Astrocyte of the cerebellum (primary cell): ENCODE measurements around the gene SLC22A12.

Experiments used
- DNase-seq: peaks from one replicate; pipeline ENCODE4 v3.0.0-alpha.2; 2011; ENCODE audit warnings: low read depth
- H3K4me3 ChIP-seq: 2 replicates; pipeline ENCODE4 v1.5.1; 2011; ENCODE audit warnings: mild to moderate bottlenecking, low read depth, low read length, moderate library complexity
- in situ Hi-C: cut with HindIII; loops from 2 replicates; pipeline ENCODE4 v1.10.0; 2017; ENCODE audit warnings: low sequenced_read_pairs
- TF ChIP-seq, protein P1 (sequence below): IDR thresholded peaks from 2 replicates; pipeline ENCODE4 v1.5.1; 2012; ENCODE audit warnings: low read length, low read depth, moderate library complexity, mild to moderate bottlenecking; ENCODE audit errors: missing control alignments

SLC22A12 gene

DNA sequence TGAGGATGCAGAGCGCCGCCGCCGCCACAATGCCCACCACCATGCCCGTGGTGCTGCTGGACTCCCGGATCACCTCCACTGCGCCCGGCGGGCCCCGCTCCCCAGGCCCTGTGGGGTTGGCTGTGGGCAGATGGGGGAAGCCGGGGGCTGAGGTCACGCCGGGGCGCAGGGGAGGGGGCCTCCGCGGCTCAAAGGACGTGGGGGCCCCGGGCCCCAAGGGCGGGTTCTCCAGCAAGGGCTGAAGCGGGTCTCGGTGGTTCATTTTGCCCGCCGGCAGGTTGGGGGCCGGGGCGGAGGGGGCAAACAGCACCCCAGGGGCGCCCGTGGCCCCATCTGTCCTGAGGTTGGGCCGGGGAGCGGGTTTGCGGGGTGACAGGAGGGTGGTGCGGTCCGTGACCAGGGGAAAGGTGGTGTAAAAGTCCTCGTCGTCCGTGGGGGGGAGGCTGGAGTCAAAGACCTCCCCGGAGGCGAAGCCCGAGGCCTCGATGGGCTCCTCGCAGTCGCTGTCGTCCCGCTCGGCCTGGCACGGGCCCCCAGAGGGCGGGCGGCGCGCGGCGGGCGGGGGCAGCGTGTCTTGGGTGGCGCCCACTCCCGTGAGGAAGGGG is 16.5 kb downstream of the SLC22A12 start:
- DNase-seq: no peak
- in situ Hi-C loops: no loop called here
- no peak overlapping the region for H3K4me3 ChIP-seq
- TF ChIP-seq, protein P1, sequence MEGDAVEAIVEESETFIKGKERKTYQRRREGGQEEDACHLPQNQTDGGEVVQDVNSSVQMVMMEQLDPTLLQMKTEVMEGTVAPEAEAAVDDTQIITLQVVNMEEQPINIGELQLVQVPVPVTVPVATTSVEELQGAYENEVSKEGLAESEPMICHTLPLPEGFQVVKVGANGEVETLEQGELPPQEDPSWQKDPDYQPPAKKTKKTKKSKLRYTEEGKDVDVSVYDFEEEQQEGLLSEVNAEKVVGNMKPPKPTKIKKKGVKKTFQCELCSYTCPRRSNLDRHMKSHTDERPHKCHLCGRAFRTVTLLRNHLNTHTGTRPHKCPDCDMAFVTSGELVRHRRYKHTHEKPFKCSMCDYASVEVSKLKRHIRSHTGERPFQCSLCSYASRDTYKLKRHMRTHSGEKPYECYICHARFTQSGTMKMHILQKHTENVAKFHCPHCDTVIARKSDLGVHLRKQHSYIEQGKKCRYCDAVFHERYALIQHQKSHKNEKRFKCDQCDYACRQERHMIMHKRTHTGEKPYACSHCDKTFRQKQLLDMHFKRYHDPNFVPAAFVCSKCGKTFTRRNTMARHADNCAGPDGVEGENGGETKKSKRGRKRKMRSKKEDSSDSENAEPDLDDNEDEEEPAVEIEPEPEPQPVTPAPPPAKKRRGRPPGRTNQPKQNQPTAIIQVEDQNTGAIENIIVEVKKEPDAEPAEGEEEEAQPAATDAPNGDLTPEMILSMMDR: no peak

DNA sequence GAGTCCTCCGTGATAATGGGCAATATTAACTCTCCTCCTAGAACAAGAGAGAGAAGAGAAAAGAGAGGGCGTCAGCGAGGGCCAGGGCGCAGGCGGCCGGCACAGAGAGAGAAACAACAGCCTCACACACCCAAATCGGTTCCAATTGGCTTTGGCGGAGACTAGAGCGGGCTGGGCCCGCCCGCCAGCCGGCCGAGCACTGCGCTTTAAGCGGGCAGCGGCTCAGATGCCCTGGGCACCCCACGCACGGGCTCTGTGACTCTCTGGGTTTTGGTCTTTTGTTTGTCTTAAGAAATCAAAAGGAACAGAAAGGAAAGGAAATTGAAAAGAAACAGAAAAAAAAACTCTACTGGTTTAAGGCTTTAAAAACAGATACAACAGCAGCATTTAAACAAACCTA is 17.0 kb downstream of the SLC22A12 start:
- H3K4me3 ChIP-seq: no peak overlapping the region
- in situ Hi-C loops: no loop called here
- DNase-seq: no peak
- TF ChIP-seq, protein P1: no peak

DNA sequence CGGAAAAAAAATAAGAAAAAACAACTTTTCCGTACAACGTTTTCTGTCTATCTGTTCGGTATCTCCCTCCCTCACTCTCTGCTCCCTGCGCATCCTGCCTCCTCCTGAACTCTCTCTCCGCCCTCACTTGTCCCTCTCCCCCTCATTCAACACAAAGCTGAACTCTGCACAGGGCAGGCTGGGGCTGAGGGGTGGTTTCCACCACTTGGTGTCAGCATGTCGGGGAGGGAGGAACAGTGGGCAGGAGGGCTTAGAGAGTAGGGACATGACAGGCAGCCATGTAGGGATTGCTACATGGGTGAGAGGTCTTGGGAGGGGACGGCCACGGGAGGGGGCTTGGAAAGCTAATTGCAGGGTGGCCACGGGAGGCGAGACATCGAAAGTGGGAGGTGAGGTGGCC is 17.6 kb downstream of the SLC22A12 start:
- no peak overlapping the region for H3K4me3 ChIP-seq
- TF ChIP-seq, protein P1: no peak
- no peak for DNase-seq
- in situ Hi-C loops: no loop called here

DNA sequence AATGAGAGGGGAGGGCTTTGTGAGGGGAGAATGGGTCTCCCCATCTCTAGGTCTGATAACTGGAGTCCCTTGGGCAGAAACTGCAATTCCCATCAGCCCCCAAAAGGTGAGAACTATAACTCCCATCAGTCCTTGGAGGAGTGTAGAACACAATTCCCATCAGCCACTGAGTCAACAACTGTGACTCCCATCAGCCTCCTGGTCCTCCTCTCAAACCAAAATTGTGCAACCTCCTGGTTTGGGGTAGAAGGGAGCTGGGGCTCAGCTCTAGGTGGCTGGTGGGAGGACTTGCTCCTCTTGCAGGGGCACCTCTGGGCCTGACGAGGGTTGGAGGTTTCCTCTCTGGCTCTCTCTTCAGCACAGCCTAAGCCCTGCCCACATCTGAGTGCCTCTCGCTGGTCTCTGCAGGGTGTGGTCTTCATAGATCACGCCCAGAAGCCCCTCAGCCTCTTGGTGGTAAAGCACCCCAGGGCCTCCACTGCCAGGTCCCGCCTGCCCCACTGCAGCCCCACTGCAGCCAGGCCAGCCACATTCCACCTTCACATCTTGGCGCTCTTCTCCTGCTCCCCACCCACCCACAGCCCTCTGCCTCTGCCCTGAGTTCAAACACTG is 18.5 kb downstream of the SLC22A12 start:
- in situ Hi-C loops: no loop called here
- TF ChIP-seq, protein P1: no peak
- DNase-seq: no peak
- H3K4me3 ChIP-seq: no peak overlapping the region

DNA sequence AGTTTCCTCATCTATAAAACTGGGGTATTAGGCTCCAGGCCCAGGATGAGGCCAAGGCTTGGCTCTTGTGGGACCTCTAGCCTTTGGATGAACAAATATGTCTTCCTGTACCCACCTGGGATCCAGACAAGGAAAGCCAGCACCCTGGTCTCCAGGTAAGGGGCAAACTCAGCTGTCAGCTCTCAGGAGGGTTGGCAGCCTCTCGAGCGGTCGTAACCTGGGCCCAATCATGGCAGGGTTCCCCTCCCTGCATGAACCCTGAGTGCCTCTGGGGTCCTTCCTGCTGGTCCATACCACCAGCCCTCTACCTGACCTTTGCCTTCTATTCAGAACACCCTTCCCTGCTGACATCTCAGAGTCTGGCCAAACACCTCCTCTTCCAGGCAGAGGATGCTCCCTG is 19.6 kb downstream of the SLC22A12 start:
- H3K4me3 ChIP-seq: no peak overlapping the region
- DNase-seq: no peak
- in situ Hi-C loops: no loop called here

DNA sequence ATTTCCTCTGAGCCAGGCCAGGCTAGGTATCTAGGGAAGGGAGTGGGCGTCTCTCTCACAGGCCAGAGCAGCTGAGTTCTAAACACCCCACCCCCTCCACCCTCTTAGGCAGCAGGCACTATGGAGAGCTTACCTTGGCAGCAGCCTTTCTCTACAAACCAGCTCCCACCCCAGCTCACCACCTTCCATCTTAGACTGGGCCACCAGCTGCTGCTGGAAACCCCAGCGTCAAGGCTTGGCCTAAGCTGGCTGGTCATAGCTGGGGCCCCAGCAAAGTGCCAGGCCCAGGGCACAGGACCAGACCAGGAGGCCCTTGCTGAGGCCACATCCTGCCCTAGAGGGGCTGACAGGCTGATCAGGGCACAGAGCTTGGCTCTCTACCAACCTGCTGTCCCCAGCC is 20.2 kb downstream of the SLC22A12 start:
- no peak for DNase-seq
- H3K4me3 ChIP-seq: no peak overlapping the region
- TF ChIP-seq, protein P1: no peak
- in situ Hi-C loops: no loop called here

More for the DNA sequence above, 19.6 kb downstream of the SLC22A12 start:
- TF ChIP-seq, protein P1: no peak
